HG03064 (cell line): Measurements from ENCODE around the gene PAK1.

Experiments
- ATAC-seq: cut with Tn5 transposase; IDR thresholded peaks from one replicate; pipeline ENCODE4 v1.9.1; 2021; ENCODE audit warnings: low read depth; ENCODE audit not compliant: unreplicated experiment

Gene PAK1

GRCh38 chr11:77276271-77276670 lies 197.6 kb downstream of the PAK1 start:
- ATAC-seq: no peak
